ENCODE results near the gene INPP5E. TPM values are rescaled to one million over a fixed set of nuclear protein-coding genes. Genes with fewer than 3 reads are reported as not detected.

The INPP5E gene
- total and polyA plus RNA-seq, 2 donors (not counting 1 experiment from before 2014, with no cell fraction given) = 31.0 to 33.1 TPM

GRCh38 chr9:136392538-136393449, 46.9 kb downstream of the INPP5E start:
- Histone ChIP-seq H3K4me1 (ENCODE audit: control insufficient read depth in 2 of 2, insufficient read depth in 2 of 2, low read length in 2 of 2) (no peaks in the 10 kb centered on the region), H2AFZ (ENCODE audit: insufficient read depth, low read depth, low read length, poor library complexity, severe bottlenecking) (no peak overlapping the region), H3K36me3 (replicated peaks in 1 of 2; ENCODE audit: control extremely low read depth in 1 of 2, control insufficient read depth in 1 of 2, extremely low read depth in 1 of 2, insufficient read depth in 2 of 2, low read length in 1 of 2) (peaks cover 1 to 81% of the 10 kb centered on the region in 2 experiments), H3K27ac (ENCODE audit: low read length in 2 of 2) (no peak overlapping the region), H3K79me2 (ENCODE audit: control insufficient read depth, insufficient read depth, low read length) (peaks cover 15% of the 10 kb centered on the region), H3K4me2 (replicated peaks; ENCODE audit: low read depth, low read length, poor library complexity, severe bottlenecking) (no peak overlapping the region), H3K9ac (ENCODE audit: low read length) (no peak overlapping the region), H4K20me1 (ENCODE audit: control insufficient read depth, insufficient read depth, low read length, poor library complexity, severe bottlenecking) (peaks cover 8% of the 10 kb centered on the region), H3K9me3 (ENCODE audit: control extremely low read depth in 1 of 3, control insufficient read depth in 2 of 3, insufficient read depth in 1 of 3, low read length in 2 of 3) (no peaks in the 10 kb centered on the region), H3K4me3 (ENCODE audit: control extremely low read depth in 1 of 5, extremely low read depth in 1 of 5, insufficient read depth in 1 of 5, low read depth in 2 of 5, low read length in 4 of 5) (no peak overlapping the region), H3K27me3 (replicated peaks in 1 of 4; ENCODE audit: control extremely low read depth in 1 of 4, control insufficient read depth in 3 of 4, insufficient read depth in 4 of 4, low read length in 3 of 4) (no peaks in the 10 kb centered on the region)
- no peaks in the 10 kb centered on the region for H3K27me3 Mint-ChIP-seq
- H3K4me1 Mint-ChIP-seq = no peaks in the 10 kb centered on the region
- ATAC-seq (ENCODE audit: low read depth) = no peak
- intact Hi-C loops (cut with micrococcal nuclease) = no loop called here
- no peak overlapping the region for H3K4me3 Mint-ChIP-seq
- H3K27ac Mint-ChIP-seq = no peak overlapping the region
- ChIA-PET CTCF (no interaction called here), POLR2A (interaction anchor here (1.1 kb wide), 1 partner anchor 11 kb away, joined by 3 read pairs; no protein-coding TSS in a partner anchor)
- DNase-seq = no peak
- no peaks in the 10 kb centered on the region for H3K9me3 Mint-ChIP-seq (ENCODE audit: insufficient read depth)
- WGBS (ENCODE audit: insufficient coverage) = 91% methylated on average over 21 of the region's 21 CpGs
- TF ChIP-seq CTCF (IDR thresholded peaks at IDR 0.05) (no peak), EZH2 (IDR thresholded peaks at IDR 0.05; ENCODE audit: borderline replicate concordance, insufficient read depth, low read depth, low read length, poor library complexity, severe bottlenecking) (no peak)
